H4 (cell line): ENCODE measurements around the gene AIFM2. TPM values are rescaled to one million over a fixed set of nuclear protein-coding genes. Genes with fewer than 3 reads are reported as not detected.
"Not testable (repeated sequence)": the region's sequence is repeated elsewhere in the genome, so short reads cannot be mapped to it uniquely, and the experiment has no call there.

Source experiments
- DNase-seq: peaks from one replicate; pipeline ENCODE4 v3.0.0-alpha.2; 2015; ENCODE audit warnings: low spot score
- total RNA-seq: library from RNA; depleted of rRNA; stranded (reverse); fragments of >200 nt; shearing (Covaris generic); gene quantifications from 2 replicates; pipeline ENCODE4 v1.2.3, GENCODE V29; 2014

Gene AIFM2
- total RNA-seq, 1 experiment from 2014 or later: 9.2 TPM

- DNase-seq: not testable (repeated sequence)
Observed at GRCh38 chr10:70123166-70123565, 9.5 kb downstream of the AIFM2 start.

GRCh38 chr10:70122742-70123141, 9.9 kb downstream of the AIFM2 start:
- DNase-seq: peak; percentile 73

- no peak for DNase-seq
Observed at GRCh38 chr10:70121281-70121949, 11.2 kb downstream of the AIFM2 start.

- DNase-seq: no peak
Observed at GRCh38 chr10:70120417-70120816, 12.2 kb downstream of the AIFM2 start.

- no peak for DNase-seq
Observed at GRCh38 chr10:70119623-70120022, 13.0 kb downstream of the AIFM2 start.

- no peak for DNase-seq
Observed at GRCh38 chr10:70119197-70119596, 13.4 kb downstream of the AIFM2 start.

- no peak for DNase-seq
Observed at GRCh38 chr10:70118196-70118595, 14.4 kb downstream of the AIFM2 start.

- DNase-seq: no peak
Observed at GRCh38 chr10:70117646-70118045, 15.0 kb downstream of the AIFM2 start.

- no peak for DNase-seq
Observed at GRCh38 chr10:70115948-70116682, 16.5 kb downstream of the AIFM2 start.

GRCh38 chr10:70114902-70115301, 17.7 kb downstream of the AIFM2 start:
- DNase-seq: no peak

- DNase-seq: no peak
Observed at GRCh38 chr10:70112071-70112470, 20.6 kb downstream of the AIFM2 start.

- no peak for DNase-seq
Observed at GRCh38 chr10:70111496-70111895, 21.1 kb downstream of the AIFM2 start.

GRCh38 chr10:70109064-70109729, 23.4 kb downstream of the AIFM2 start:
- no peak for DNase-seq

- no peak for DNase-seq
Observed at GRCh38 chr10:70106958-70107791, 25.4 kb downstream of the AIFM2 start.

GRCh38 chr10:70101668-70102067, 31.0 kb downstream of the AIFM2 start:
- no peak for DNase-seq

GRCh38 chr10:70101068-70101562, 31.5 kb downstream of the AIFM2 start:
- DNase-seq: not testable (repeated sequence)

GRCh38 chr10:70098271-70098670, 34.4 kb downstream of the AIFM2 start:
- no peak for DNase-seq

- no peak for DNase-seq
Observed at GRCh38 chr10:70097459-70097858, 35.2 kb downstream of the AIFM2 start.

GRCh38 chr10:70096705-70097420, 35.8 kb downstream of the AIFM2 start:
- no peak for DNase-seq

GRCh38 chr10:70096016-70096704, 36.5 kb downstream of the AIFM2 start:
- no peak for DNase-seq
